ENCODE measurements around the gene PCYT2.

- no peak for TF ChIP-seq POLR2AphosphoS5 (IDR thresholded peaks at IDR 0.05; ENCODE audit: low read depth)
- TF ChIP-seq, protein P1, sequence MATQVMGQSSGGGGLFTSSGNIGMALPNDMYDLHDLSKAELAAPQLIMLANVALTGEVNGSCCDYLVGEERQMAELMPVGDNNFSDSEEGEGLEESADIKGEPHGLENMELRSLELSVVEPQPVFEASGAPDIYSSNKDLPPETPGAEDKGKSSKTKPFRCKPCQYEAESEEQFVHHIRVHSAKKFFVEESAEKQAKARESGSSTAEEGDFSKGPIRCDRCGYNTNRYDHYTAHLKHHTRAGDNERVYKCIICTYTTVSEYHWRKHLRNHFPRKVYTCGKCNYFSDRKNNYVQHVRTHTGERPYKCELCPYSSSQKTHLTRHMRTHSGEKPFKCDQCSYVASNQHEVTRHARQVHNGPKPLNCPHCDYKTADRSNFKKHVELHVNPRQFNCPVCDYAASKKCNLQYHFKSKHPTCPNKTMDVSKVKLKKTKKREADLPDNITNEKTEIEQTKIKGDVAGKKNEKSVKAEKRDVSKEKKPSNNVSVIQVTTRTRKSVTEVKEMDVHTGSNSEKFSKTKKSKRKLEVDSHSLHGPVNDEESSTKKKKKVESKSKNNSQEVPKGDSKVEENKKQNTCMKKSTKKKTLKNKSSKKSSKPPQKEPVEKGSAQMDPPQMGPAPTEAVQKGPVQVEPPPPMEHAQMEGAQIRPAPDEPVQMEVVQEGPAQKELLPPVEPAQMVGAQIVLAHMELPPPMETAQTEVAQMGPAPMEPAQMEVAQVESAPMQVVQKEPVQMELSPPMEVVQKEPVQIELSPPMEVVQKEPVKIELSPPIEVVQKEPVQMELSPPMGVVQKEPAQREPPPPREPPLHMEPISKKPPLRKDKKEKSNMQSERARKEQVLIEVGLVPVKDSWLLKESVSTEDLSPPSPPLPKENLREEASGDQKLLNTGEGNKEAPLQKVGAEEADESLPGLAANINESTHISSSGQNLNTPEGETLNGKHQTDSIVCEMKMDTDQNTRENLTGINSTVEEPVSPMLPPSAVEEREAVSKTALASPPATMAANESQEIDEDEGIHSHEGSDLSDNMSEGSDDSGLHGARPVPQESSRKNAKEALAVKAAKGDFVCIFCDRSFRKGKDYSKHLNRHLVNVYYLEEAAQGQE (IDR thresholded peaks at IDR 0.05; ENCODE audit: insufficient replicate concordance, low read depth), result no peak
- TF ChIP-seq, protein P2, sequence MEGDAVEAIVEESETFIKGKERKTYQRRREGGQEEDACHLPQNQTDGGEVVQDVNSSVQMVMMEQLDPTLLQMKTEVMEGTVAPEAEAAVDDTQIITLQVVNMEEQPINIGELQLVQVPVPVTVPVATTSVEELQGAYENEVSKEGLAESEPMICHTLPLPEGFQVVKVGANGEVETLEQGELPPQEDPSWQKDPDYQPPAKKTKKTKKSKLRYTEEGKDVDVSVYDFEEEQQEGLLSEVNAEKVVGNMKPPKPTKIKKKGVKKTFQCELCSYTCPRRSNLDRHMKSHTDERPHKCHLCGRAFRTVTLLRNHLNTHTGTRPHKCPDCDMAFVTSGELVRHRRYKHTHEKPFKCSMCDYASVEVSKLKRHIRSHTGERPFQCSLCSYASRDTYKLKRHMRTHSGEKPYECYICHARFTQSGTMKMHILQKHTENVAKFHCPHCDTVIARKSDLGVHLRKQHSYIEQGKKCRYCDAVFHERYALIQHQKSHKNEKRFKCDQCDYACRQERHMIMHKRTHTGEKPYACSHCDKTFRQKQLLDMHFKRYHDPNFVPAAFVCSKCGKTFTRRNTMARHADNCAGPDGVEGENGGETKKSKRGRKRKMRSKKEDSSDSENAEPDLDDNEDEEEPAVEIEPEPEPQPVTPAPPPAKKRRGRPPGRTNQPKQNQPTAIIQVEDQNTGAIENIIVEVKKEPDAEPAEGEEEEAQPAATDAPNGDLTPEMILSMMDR (IDR thresholded peaks at IDR 0.05; ENCODE audit: insufficient read depth, low read length), result no peak
- TF ChIP-seq SPI1 (IDR thresholded peaks at IDR 0.05; ENCODE audit: borderline replicate concordance, low read depth), result no peak
- no peak for TF ChIP-seq GABPA (IDR thresholded peaks at IDR 0.05; ENCODE audit: low read depth)
Observed at GRCh38 chr17:81906476-81907218, 4.6 kb downstream of the PCYT2 start.

Measured in HL-60 (cell line).